ENCODE measurements around the gene ACTG1.

GRCh38 chr17:81537343-81537855 lies 24.8 kb upstream of the ACTG1 start:
- TF ChIP-seq CTCF (IDR thresholded peaks at IDR 0.05) (peak in 2 of 3 donors; percentile 63 to 74), POLR2A (IDR thresholded peaks at IDR 0.05) (no peak)
